ENCODE results near the gene ZACN.

- no peak for TF ChIP-seq CTCF (IDR thresholded peaks at IDR 0.05; ENCODE audit: insufficient read depth, low read length, poor library complexity, severe bottlenecking)
- TF ChIP-seq EZH2phosphoT487 (conservative IDR thresholded peaks at IDR 0.05; ENCODE audit: low read length) = no peak
These were observed 6.7 kb upstream of the ZACN start, which contains the start of gene SRP68 for GRCh38 chr17:76072148-76072858.
